Cardiac muscle cell (in vitro differentiated cells and primary cell): ENCODE data around the gene ZEB2. TPM values are rescaled to one million over a fixed set of nuclear protein-coding genes. Genes with fewer than 3 reads are reported as not detected.

Experiments
- DNase-seq, 2 donors: peaks; one replicate each; pipeline versions ENCODE4 v3.0.0 to v3.0.0-alpha.2; 2010 to 2017; ENCODE audit warnings: low read depth in 1 of 2, low spot score in 1 of 2
- H3K27ac ChIP-seq: fragments of 200-600 bp; sonication (generic); 2 replicates; pipeline ENCODE4 v1.5.1; 2016
- H3K27me3 ChIP-seq: fragments of 200-600 bp; sonication (generic); 2 replicates; pipeline ENCODE4 v1.6.0; 2016; ENCODE audit warnings: control low read depth
- H3K36me3 ChIP-seq: fragments of 200-600 bp; sonication (generic); 2 replicates; pipeline ENCODE4 v1.5.1; 2016; ENCODE audit warnings: control low read depth
- H3K4me1 ChIP-seq: fragments of 200-600 bp; sonication (generic); 2 replicates; pipeline ENCODE4 v1.8.1; 2017; ENCODE audit warnings: low read depth, mild to moderate bottlenecking, mixed run types
- H3K4me3 ChIP-seq: fragments of 200-600 bp; sonication (generic); 2 replicates; pipeline ENCODE4 v1.5.1; 2016; ENCODE audit warnings: mild to moderate bottlenecking
- H3K9me3 ChIP-seq: fragments of 200-600 bp; sonication (generic); 2 replicates; pipeline ENCODE4 v1.5.1; 2017; ENCODE audit warnings: low read depth, mild to moderate bottlenecking, control low read depth
- polyA plus RNA-seq: library from polyadenylated mRNA; unstranded; fragments of >200 nt; fragmentation: Nextera tagmentation; extraction: Ambion mirVana; gene quantifications from 2 replicates; pipeline ENCODE4 v1.2.1, GENCODE V29; 2016
- total RNA-seq: library from RNA; depleted of rRNA; stranded (reverse); fragments of >200 nt; gene quantifications from 2 replicates; pipeline ENCODE4 v1.2.3, GENCODE V29; 2016
- TF ChIP-seq, protein P1 (sequence below): IDR thresholded peaks from 2 replicates; pipeline ENCODE4 v1.5.1; 2012; ENCODE audit warnings: low read depth, mild to moderate bottlenecking, low read length

Gene ZEB2
- total and polyA plus RNA-seq, 2 experiments from 2014 or later, result 16.8 to 41.2 TPM

DNA sequence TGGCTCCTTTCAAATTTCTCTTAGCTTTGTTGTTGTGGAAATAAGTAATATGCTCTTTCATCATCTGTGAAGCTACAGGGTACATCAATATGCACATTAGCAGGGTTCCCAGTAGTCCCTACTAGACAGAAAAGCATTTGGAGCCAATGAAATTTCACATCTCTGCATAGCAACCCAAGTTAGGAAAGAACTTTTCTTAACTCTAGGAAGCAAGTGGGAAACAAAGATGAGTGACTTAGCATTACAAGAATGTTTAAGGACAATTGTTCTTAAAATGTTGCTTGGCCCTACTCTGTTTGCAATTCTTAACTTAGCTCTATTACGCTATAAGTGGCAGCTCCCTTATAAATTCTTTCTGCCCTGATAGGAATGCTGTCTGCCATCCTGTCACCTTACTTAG lies 39.6 kb downstream of the ZEB2 start:
- no peaks in the 10 kb centered on the region for H3K36me3 ChIP-seq
- DNase-seq, result peak in 1 of 2 donors; percentile 65
- no peak overlapping the region for H3K4me3 ChIP-seq
- H3K4me1 ChIP-seq, result peaks cover 48% of the 10 kb centered on the region
- no peaks in the 10 kb centered on the region for H3K27me3 ChIP-seq
- no peaks in the 10 kb centered on the region for H3K9me3 ChIP-seq
- peak overlapping the region; percentile 75 for H3K27ac ChIP-seq
- TF ChIP-seq, protein P1, sequence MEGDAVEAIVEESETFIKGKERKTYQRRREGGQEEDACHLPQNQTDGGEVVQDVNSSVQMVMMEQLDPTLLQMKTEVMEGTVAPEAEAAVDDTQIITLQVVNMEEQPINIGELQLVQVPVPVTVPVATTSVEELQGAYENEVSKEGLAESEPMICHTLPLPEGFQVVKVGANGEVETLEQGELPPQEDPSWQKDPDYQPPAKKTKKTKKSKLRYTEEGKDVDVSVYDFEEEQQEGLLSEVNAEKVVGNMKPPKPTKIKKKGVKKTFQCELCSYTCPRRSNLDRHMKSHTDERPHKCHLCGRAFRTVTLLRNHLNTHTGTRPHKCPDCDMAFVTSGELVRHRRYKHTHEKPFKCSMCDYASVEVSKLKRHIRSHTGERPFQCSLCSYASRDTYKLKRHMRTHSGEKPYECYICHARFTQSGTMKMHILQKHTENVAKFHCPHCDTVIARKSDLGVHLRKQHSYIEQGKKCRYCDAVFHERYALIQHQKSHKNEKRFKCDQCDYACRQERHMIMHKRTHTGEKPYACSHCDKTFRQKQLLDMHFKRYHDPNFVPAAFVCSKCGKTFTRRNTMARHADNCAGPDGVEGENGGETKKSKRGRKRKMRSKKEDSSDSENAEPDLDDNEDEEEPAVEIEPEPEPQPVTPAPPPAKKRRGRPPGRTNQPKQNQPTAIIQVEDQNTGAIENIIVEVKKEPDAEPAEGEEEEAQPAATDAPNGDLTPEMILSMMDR, result no peak

DNA sequence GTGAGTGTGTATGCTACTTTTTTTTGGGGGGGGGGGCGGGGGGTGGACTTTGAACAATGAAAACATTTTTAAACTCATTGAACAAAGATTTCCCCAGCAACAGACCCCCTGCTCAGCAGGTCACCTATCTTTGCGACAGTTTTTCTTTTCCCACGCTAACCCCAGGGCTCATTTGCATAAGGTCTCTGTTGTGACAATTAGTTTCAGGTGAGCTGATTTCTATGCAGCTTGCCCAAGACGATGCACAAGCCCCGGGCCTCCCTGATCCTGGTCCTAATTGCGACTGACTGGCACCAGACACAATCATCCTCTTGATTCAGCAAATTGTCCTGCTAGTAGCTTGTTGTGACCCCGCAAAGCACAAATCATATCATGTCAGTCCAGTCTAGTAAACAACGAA lies 40.3 kb downstream of the ZEB2 start:
- H3K4me3 ChIP-seq, result no peak overlapping the region
- peaks cover 52% of the 10 kb centered on the region for H3K4me1 ChIP-seq
- H3K36me3 ChIP-seq, result no peaks in the 10 kb centered on the region
- TF ChIP-seq, protein P1, result no peak
- H3K9me3 ChIP-seq, result no peaks in the 10 kb centered on the region
- peak overlapping the region; percentile 75 for H3K27ac ChIP-seq
- no peak for DNase-seq
- H3K27me3 ChIP-seq, result no peaks in the 10 kb centered on the region

DNA sequence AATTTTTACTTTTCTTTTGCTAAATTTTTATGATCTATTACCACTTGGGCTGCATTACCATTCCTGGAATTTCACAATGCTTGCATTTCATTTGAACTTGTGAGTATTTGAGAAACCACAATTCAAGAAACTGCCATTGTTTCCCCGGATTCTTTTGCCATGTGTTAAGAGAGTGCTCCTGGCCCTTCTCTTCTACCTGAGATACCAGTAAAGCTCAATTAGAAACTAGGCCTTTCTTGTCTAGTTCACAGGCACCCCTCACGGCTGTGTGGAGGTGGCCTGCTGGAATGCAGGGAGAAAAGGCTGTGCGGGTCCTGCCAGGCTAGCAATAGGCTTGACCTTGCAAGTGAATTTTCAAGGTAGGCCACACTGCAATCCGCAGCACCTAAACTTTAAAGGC lies 40.8 kb downstream of the ZEB2 start:
- no peaks in the 10 kb centered on the region for H3K9me3 ChIP-seq
- peak overlapping the region; percentile 75 for H3K27ac ChIP-seq
- peak; percentile 57 to 73 for DNase-seq
- H3K4me1 ChIP-seq, result peaks cover 53% of the 10 kb centered on the region
- H3K27me3 ChIP-seq, result no peaks in the 10 kb centered on the region
- no peaks in the 10 kb centered on the region for H3K36me3 ChIP-seq
- no peak overlapping the region for H3K4me3 ChIP-seq
- TF ChIP-seq, protein P1, result no peak

DNA sequence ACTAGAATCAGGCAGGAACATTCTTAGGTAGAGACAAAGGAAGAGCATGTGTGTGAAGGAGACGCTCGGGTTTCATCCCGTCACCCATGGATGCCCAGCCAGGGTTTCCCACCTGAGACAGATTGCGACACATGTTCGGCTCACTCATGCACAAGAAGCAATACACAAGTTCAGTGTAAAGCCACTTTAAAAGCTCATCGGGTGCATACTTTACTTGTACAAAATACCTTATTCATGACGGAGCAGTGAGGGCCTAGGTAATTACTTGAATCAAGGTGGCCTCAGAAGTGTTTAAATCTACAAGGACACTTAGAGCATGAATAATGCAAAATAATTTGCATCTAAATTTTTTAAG lies 42.0 kb downstream of the ZEB2 start:
- H3K4me1 ChIP-seq, result peaks cover 62% of the 10 kb centered on the region
- no peak for DNase-seq
- TF ChIP-seq, protein P1, result no peak
- no peaks in the 10 kb centered on the region for H3K9me3 ChIP-seq
- no peaks in the 10 kb centered on the region for H3K36me3 ChIP-seq
- peak overlapping the region; percentile 75 for H3K27ac ChIP-seq
- H3K4me3 ChIP-seq, result no peak overlapping the region
- no peaks in the 10 kb centered on the region for H3K27me3 ChIP-seq

DNA sequence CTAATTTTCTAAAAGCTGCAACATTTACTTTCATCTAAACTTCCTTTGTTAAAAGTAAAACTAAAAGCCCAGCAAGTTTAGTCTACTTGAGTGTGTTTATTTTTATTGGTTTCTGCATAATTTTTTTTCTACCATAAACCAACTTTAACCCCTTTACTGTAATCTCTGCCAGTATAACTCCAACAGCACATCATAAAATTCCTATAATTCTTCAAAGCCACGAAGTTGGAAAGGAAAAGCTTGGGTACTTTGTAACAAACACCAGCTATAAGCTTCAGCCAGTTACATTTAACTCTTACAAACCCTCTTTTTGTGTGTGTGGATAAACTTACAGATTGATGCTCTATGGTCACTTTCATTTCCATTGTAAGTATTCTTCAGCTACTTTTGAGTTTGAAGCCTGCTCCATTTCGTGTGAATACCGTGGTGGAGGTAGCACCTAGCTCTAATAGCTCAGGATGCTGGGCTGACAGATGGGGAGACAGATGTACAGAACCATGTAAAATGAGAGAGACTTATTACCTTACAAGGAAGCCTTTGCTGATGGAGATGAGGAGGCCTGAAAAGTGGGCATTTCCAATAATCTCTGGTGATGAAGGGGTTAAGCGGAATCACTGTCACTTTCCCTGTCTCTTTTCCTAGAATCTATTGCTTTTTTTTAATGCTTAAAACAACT lies 42.5 kb downstream of the ZEB2 start:
- no peaks in the 10 kb centered on the region for H3K36me3 ChIP-seq
- H3K27ac ChIP-seq, result peak overlapping the region; percentile 75
- H3K9me3 ChIP-seq, result no peaks in the 10 kb centered on the region
- TF ChIP-seq, protein P1, result no peak
- H3K27me3 ChIP-seq, result no peaks in the 10 kb centered on the region
- DNase-seq, result peak in 1 of 2 donors; percentile 42
- peaks cover 62% of the 10 kb centered on the region for H3K4me1 ChIP-seq
- H3K4me3 ChIP-seq, result no peak overlapping the region

DNA sequence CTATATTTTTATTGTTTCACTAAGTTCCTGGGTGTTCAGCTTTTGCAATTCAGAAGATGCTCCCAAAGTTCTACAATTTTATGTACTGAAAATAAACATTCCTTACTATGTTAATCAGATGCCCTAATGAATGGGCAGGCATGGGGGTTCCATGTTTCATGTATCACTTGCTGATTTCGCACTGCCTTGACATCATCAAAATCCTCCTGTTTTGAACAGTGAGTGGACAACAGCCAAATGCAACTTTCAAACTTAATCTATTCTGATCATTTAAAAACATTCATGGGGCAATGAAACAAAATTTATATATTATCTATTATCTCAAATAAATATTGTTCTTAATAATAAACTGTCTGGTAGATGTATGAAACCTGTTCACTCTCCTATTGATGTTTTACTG lies 43.2 kb downstream of the ZEB2 start:
- TF ChIP-seq, protein P1, result no peak
- no peak overlapping the region for H3K4me3 ChIP-seq

More for the DNA sequence above, 43.2 kb downstream of the ZEB2 start:
- H3K27me3 ChIP-seq, result no peaks in the 10 kb centered on the region
- peak overlapping the region; percentile 59 for H3K27ac ChIP-seq
- H3K4me1 ChIP-seq, result peaks cover 62% of the 10 kb centered on the region
- H3K36me3 ChIP-seq, result no peaks in the 10 kb centered on the region
- H3K9me3 ChIP-seq, result no peaks in the 10 kb centered on the region
- DNase-seq, result no peak
